BE2C (cell line): ENCODE measurements around the gene C6orf47.

Source experiments
- DNase-seq: peaks from one replicate; pipeline ENCODE4 v3.0.0-alpha.2; 2020
- H3K27me3 ChIP-seq: fragments of 250-450 bp; sonication (Bioruptor Pico); 2 replicates; pipeline ENCODE4 v1.5.1; 2020; ENCODE audit warnings: mild to moderate bottlenecking
- H3K36me3 ChIP-seq: fragments of 250-450 bp; sonication (Bioruptor Pico); 2 replicates; pipeline ENCODE4 v1.5.1; 2020; ENCODE audit warnings: mild to moderate bottlenecking
- H3K4me1 ChIP-seq: fragments of 250-450 bp; sonication (Bioruptor Pico); 2 replicates; pipeline ENCODE4 v1.5.1; 2020
- H3K4me3 ChIP-seq: 2 replicates; pipeline ENCODE4 v1.5.1; 2011; ENCODE audit warnings: low read depth, low read length
- H3K9me3 ChIP-seq: fragments of 250-450 bp; sonication (Bioruptor Pico); 2 replicates; pipeline ENCODE4 v1.5.1; 2020
- CTCF ChIP-seq: IDR thresholded peaks from 2 replicates; pipeline ENCODE4 v1.5.1; 2012; ENCODE audit warnings: mild to moderate bottlenecking, low read depth, low read length

C6orf47 gene

DNA sequence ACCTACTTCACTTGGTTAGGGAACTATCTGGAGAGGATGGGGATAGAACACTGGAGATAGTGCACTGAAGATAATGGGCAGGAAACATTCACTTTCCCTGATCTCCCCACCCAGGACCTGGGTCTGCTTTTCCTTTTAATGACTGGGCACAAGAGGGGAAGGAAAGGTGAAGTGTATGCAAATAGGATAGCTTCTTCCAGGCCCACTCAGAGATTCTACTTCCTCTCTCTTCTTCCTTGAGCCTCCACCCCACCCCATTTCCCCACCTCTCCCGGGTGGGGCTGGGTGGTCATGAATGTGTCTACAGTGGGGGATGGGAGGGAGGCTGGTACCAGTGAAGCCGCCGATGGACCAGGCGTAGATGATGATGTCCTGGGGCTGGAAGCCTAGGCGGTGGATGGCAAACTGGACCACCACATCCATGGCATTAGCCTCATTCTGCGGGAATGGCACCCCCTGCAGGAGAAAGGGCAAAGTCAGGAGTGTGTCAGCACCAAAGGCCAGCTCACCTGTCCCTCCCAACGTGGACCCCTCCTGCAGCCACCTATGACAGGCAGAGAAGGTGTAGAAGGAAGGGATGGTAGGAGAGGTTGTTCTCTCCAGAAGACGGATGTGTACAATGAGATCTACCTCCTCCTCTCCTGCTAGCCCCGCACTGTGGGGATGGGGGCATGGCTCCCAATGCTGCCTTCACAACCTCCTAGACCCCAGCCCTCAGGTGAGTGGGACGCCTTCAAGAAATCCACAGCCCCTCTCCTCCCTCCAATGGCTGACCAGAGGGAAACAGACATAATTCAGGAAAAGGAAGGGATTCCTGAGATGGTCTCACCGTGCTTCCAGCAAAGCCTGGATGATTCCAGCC, 28.9 kb upstream of the C6orf47 start:
- peak; percentile 51 for TF ChIP-seq CTCF
- no peak overlapping the region for H3K4me3 ChIP-seq
- no peaks in the 10 kb centered on the region for H3K36me3 ChIP-seq
- no peaks in the 10 kb centered on the region for H3K27me3 ChIP-seq
- peak; percentile 24 for DNase-seq
- no peaks in the 10 kb centered on the region for H3K9me3 ChIP-seq
- no peaks in the 10 kb centered on the region for H3K4me1 ChIP-seq

GRCh38 chr6:31687860-31688693, 27.5 kb upstream of the C6orf47 start:
- Histone ChIP-seq H3K4me1 (no peaks in the 10 kb centered on the region), H3K4me3 (no peak overlapping the region), H3K9me3 (no peaks in the 10 kb centered on the region), H3K36me3 (no peaks in the 10 kb centered on the region), H3K27me3 (no peaks in the 10 kb centered on the region)
- no peak for TF ChIP-seq CTCF
- DNase-seq, result no peak

DNA sequence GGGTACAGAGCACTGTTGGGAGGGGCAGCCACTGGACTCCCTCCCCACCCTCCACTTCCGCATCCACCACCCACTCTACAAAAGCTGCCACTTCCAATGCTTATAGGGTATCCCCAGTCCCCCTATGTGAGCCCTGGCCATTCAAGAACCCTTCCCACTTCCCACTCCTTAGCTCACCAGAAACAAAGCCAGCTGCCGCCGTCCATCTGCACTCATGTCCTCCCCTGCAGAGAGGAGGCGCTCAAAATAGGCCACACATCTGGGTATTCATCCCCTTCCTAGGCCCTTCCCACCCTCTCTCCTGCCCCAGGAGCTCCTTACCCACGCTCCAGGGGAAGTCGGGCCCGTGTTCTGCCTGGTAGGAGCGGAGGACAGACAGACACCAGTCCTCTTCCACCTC, 26.7 kb upstream of the C6orf47 start:
- Histone ChIP-seq H3K36me3 (no peaks in the 10 kb centered on the region), H3K4me1 (no peaks in the 10 kb centered on the region), H3K9me3 (no peaks in the 10 kb centered on the region), H3K4me3 (no peak overlapping the region), H3K27me3 (no peaks in the 10 kb centered on the region)
- DNase-seq, result no peak
- no peak for TF ChIP-seq CTCF

GRCh38 chr6:31686483-31686882, 25.9 kb upstream of the C6orf47 start:
- no peak for DNase-seq
- Histone ChIP-seq H3K9me3 (no peaks in the 10 kb centered on the region), H3K36me3 (no peaks in the 10 kb centered on the region)

GRCh38 chr6:31683591-31683990, 23.0 kb upstream of the C6orf47 start:
- no peak for TF ChIP-seq CTCF
- no peaks in the 10 kb centered on the region for H3K9me3 ChIP-seq
- no peak for DNase-seq
- no peaks in the 10 kb centered on the region for H3K27me3 ChIP-seq
- H3K36me3 ChIP-seq, result no peaks in the 10 kb centered on the region
- no peaks in the 10 kb centered on the region for H3K4me1 ChIP-seq
- no peak overlapping the region for H3K4me3 ChIP-seq

More at GRCh38 chr6:31686483-31686882, 25.9 kb upstream of the C6orf47 start:
- TF ChIP-seq CTCF, result no peak
- no peak overlapping the region for H3K4me3 ChIP-seq
- H3K4me1 ChIP-seq, result no peaks in the 10 kb centered on the region
- no peaks in the 10 kb centered on the region for H3K27me3 ChIP-seq
